GM21423 (cell line): ENCODE data around the gene GRIK3.
"Not testable (repeated sequence)": the region's sequence is repeated elsewhere in the genome, so short reads cannot be mapped to it uniquely, and the experiment has no call there.

Source experiments
- ATAC-seq: cut with Tn5 transposase; IDR thresholded peaks from one replicate; pipeline ENCODE4 v1.9.1; 2021; ENCODE audit warnings: mild to moderate bottlenecking, moderate library complexity; ENCODE audit not compliant: unreplicated experiment

The GRIK3 gene

GRCh38 chr1:36948606-36949005 is 85.7 kb downstream of the GRIK3 start:
- ATAC-seq, result no peak

GRCh38 chr1:36948147-36948546 is 86.2 kb downstream of the GRIK3 start:
- ATAC-seq, result no peak

- ATAC-seq, result no peak
Observed at GRCh38 chr1:36947384-36947783, 86.9 kb downstream of the GRIK3 start.

- ATAC-seq, result no peak
Observed at GRCh38 chr1:36944883-36945282, 89.4 kb downstream of the GRIK3 start.

GRCh38 chr1:36942148-36942547 is 92.2 kb downstream of the GRIK3 start:
- no peak for ATAC-seq

- ATAC-seq, result no peak
Observed at GRCh38 chr1:36941316-36941978, 92.9 kb downstream of the GRIK3 start.

GRCh38 chr1:36938819-36939218 is 95.5 kb downstream of the GRIK3 start:
- no peak for ATAC-seq

- ATAC-seq, result no peak
Observed at GRCh38 chr1:36937371-36937770, 96.9 kb downstream of the GRIK3 start.

- no peak for ATAC-seq
Observed at GRCh38 chr1:36934061-36934460, 100.3 kb downstream of the GRIK3 start.

GRCh38 chr1:36927826-36928225 is 106.5 kb downstream of the GRIK3 start:
- no peak for ATAC-seq

- no peak for ATAC-seq
Observed at GRCh38 chr1:36925251-36925650, 109.1 kb downstream of the GRIK3 start.

- no peak for ATAC-seq
Observed at GRCh38 chr1:36924282-36924811, 110.0 kb downstream of the GRIK3 start.

- ATAC-seq, result no peak
Observed at GRCh38 chr1:36922593-36923426, 111.5 kb downstream of the GRIK3 start.

- ATAC-seq, result no peak
Observed at GRCh38 chr1:36922071-36922470, 112.2 kb downstream of the GRIK3 start.

- no peak for ATAC-seq
Observed at GRCh38 chr1:36920801-36921405, 113.4 kb downstream of the GRIK3 start.

- ATAC-seq, result no peak
Observed at GRCh38 chr1:36920371-36920770, 113.9 kb downstream of the GRIK3 start.

GRCh38 chr1:36919491-36920145 is 114.7 kb downstream of the GRIK3 start:
- ATAC-seq, result no peak

- no peak for ATAC-seq
Observed at GRCh38 chr1:36918604-36919003, 115.7 kb downstream of the GRIK3 start.

GRCh38 chr1:36916542-36916941 is 117.8 kb downstream of the GRIK3 start:
- ATAC-seq, result not testable (repeated sequence)

- no peak for ATAC-seq
Observed at GRCh38 chr1:36913484-36914060, 120.7 kb downstream of the GRIK3 start.

- ATAC-seq, result no peak
Observed at GRCh38 chr1:36913016-36913415, 121.3 kb downstream of the GRIK3 start.
